Vagina (tissue), 2 donors: ENCODE measurements around the gene MLN. TPM values are rescaled to one million over a fixed set of nuclear protein-coding genes. Genes with fewer than 3 reads are reported as not detected.
"Not testable (repeated sequence)": the region's sequence is repeated elsewhere in the genome, so short reads cannot be mapped to it uniquely, and the experiment has no call there.

Experiments
- DNase-seq, 2 donors: peaks; one replicate each; pipeline ENCODE4 v3.0.0-alpha.2; 2017; ENCODE audit errors: extremely low spot score in 2 of 2
- H3K27ac ChIP-seq: fragments of 200-600 bp; sonication (generic); one replicate; pipeline ENCODE4 v1.5.1; 2019
- H3K27me3 ChIP-seq: fragments of 200-600 bp; sonication (generic); one replicate; pipeline ENCODE4 v1.5.1; 2019
- H3K36me3 ChIP-seq, 2 donors: fragments of 200-600 bp; sonication (generic); one replicate each; pipeline ENCODE4 v1.5.1; 2017 to 2019
- H3K4me1 ChIP-seq: fragments of 200-600 bp; sonication (generic); one replicate; pipeline ENCODE4 v1.5.1; 2019
- H3K4me3 ChIP-seq, 2 donors: fragments of 200-600 bp; sonication (generic); 1 replicate in 1 of 2; 2 replicates in 1 of 2; pipeline ENCODE4 v1.5.1; 2016 to 2019
- H3K9me3 ChIP-seq: fragments of 200-600 bp; sonication (generic); one replicate; pipeline ENCODE4 v1.5.1; 2019
- CTCF ChIP-seq, 3 experiments: fragments of 450-650 bp in 2 of 3; fragments of 200-600 bp in 1 of 3; sonication (generic) in 1 of 3; IDR thresholded peaks; one replicate each; pipeline ENCODE4 v1.5.1; 2017 to 2019; ENCODE audit warnings: antibody characterized with exemption in 3 of 3, mild to moderate bottlenecking in 2 of 3, moderate library complexity in 2 of 3
- POLR2A ChIP-seq, 2 donors: fragments of 450-650 bp; IDR thresholded peaks; one replicate each; pipeline ENCODE4 v1.6.1; 2017; ENCODE audit warnings: antibody characterized with exemption in 2 of 2, mild to moderate bottlenecking in 2 of 2, moderate library complexity in 2 of 2
- POLR2AphosphoS5 ChIP-seq, 2 donors: sonication (generic); formaldehyde crosslinking; IDR thresholded peaks; one replicate each; pipeline ENCODE4 v1.9.0; 2017; ENCODE audit warnings: antibody characterized with exemption in 2 of 2, mild to moderate bottlenecking in 2 of 2, low read depth in 1 of 2; ENCODE audit not compliant: insufficient read depth in 1 of 2
- intact Hi-C: fragments of 100-400 bp; cut with DNase I; formaldehyde crosslinking; loops from one replicate; pipeline ENCODE4 v1.15.1; 2023
- total RNA-seq: library from RNA; depleted of rRNA; stranded (reverse); fragments of >200 nt; gene quantifications from one replicate; pipeline ENCODE4 v1.2.3, GENCODE V29; 2016

The MLN gene
- total RNA-seq, 1 donor from 2014 or later, result not detected

GRCh38 chr6:33834401-33835392 lies 30.9 kb upstream of the MLN start:
- DNase-seq, result no peak
- no peak overlapping the region for H3K27ac ChIP-seq
- no peaks in the 10 kb centered on the region for H3K9me3 ChIP-seq
- H3K36me3 ChIP-seq, result no peaks in the 10 kb centered on the region
- intact Hi-C loops, result no loop called here
- H3K4me1 ChIP-seq, result peaks cover 20% of the 10 kb centered on the region
- H3K4me3 ChIP-seq, result no peak overlapping the region
- TF ChIP-seq POLR2A (IDR thresholded peaks at IDR 0.05), result no peak
- TF ChIP-seq POLR2AphosphoS5 (IDR thresholded peaks at IDR 0.05; ENCODE audit: insufficient read depth in 1 of 2, low read depth in 1 of 2), result no peak
- no peak for TF ChIP-seq CTCF (IDR thresholded peaks at IDR 0.05)
- H3K27me3 ChIP-seq, result no peaks in the 10 kb centered on the region

- no peak for DNase-seq
- Histone ChIP-seq H3K27ac (no peak overlapping the region), H3K9me3 (no peaks in the 10 kb centered on the region), H3K36me3 (no peaks in the 10 kb centered on the region), H3K27me3 (no peaks in the 10 kb centered on the region), H3K4me3 (no peak overlapping the region), H3K4me1 (peaks cover 9% of the 10 kb centered on the region)
- TF ChIP-seq POLR2A (IDR thresholded peaks at IDR 0.05), result no peak
- TF ChIP-seq CTCF (IDR thresholded peaks at IDR 0.05), result no peak
- no peak for TF ChIP-seq POLR2AphosphoS5 (IDR thresholded peaks at IDR 0.05; ENCODE audit: insufficient read depth in 1 of 2, low read depth in 1 of 2)
- intact Hi-C loops, result no loop called here
Measured at GRCh38 chr6:33833599-33833998, 29.8 kb upstream of the MLN start.

- not testable (repeated sequence) for H3K36me3 ChIP-seq
Measured at GRCh38 chr6:33832831-33833230, 29.0 kb upstream of the MLN start.

GRCh38 chr6:33831725-33832124 lies 27.9 kb upstream of the MLN start:
- DNase-seq, H3K27me3 ChIP-seq, H3K4me3 ChIP-seq, H3K27ac ChIP-seq, H3K36me3 ChIP-seq, H3K9me3 ChIP-seq, H3K4me1 ChIP-seq, intact Hi-C loops: not testable (repeated sequence)

More at GRCh38 chr6:33832831-33833230, 29.0 kb upstream of the MLN start:
- H3K4me3 ChIP-seq, intact Hi-C loops, DNase-seq, H3K27me3 ChIP-seq, H3K4me1 ChIP-seq, H3K27ac ChIP-seq, H3K9me3 ChIP-seq: not testable (repeated sequence)

- no peak for TF ChIP-seq POLR2A (IDR thresholded peaks at IDR 0.05)
- no peak for TF ChIP-seq POLR2AphosphoS5 (IDR thresholded peaks at IDR 0.05; ENCODE audit: insufficient read depth in 1 of 2, low read depth in 1 of 2)
- TF ChIP-seq CTCF (IDR thresholded peaks at IDR 0.05), result no peak
Measured at GRCh38 chr6:33830635-33831240, 26.9 kb upstream of the MLN start.

More at GRCh38 chr6:33830635-33831240, 26.9 kb upstream of the MLN start:
- H3K4me3 ChIP-seq, result no peak overlapping the region
- no peaks in the 10 kb centered on the region for H3K36me3 ChIP-seq
- no peak for DNase-seq
- no peaks in the 10 kb centered on the region for H3K4me1 ChIP-seq
- H3K27me3 ChIP-seq, result no peaks in the 10 kb centered on the region
- intact Hi-C loops, result no loop called here
- H3K9me3 ChIP-seq, result no peaks in the 10 kb centered on the region
- H3K27ac ChIP-seq, result no peak overlapping the region
